MM.1S (cell line): ENCODE results near the gene LIN7A.

Experiments used
- DNase-seq: peaks from one replicate; pipeline ENCODE4 v3.0.0-alpha.2; 2015
- H2AFZ ChIP-seq: fragments of 300-600 bp; sonication (generic); 2 replicates; pipeline ENCODE4 v1.6.0; 2016; ENCODE audit warnings: antibody characterized with exemption, low read length
- H3F3A ChIP-seq: fragments of 300-600 bp; sonication (generic); 2 replicates; pipeline ENCODE4 v1.6.1; 2016; ENCODE audit warnings: mild to moderate bottlenecking, antibody characterized with exemption, low read length, moderate library complexity, mixed read lengths; ENCODE audit not compliant: insufficient read depth
- H3K27ac ChIP-seq: fragments of 300-600 bp; sonication (generic); 2 replicates; pipeline ENCODE4 v1.5.1; 2016; ENCODE audit warnings: mild to moderate bottlenecking, low read length
- H3K27me3 ChIP-seq: fragments of 300-600 bp; sonication (generic); replicated peaks from 2 replicates; pipeline ENCODE4 v1.6.0; 2016; ENCODE audit warnings: low read length; ENCODE audit not compliant: insufficient read depth
- H3K36me3 ChIP-seq: fragments of 300-600 bp; sonication (generic); replicated peaks from 2 replicates; pipeline ENCODE4 v1.6.1; 2016; ENCODE audit warnings: mild to moderate bottlenecking, low read length, mixed read lengths; ENCODE audit not compliant: insufficient read depth
- H3K4me1 ChIP-seq: fragments of 300-600 bp; sonication (generic); 2 replicates; pipeline ENCODE4 v1.6.1; 2016; ENCODE audit warnings: low read length, mixed read lengths
- H3K4me2 ChIP-seq: fragments of 300-600 bp; sonication (generic); 2 replicates; pipeline ENCODE4 v1.6.0; 2016; ENCODE audit warnings: low read depth, low read length
- H3K4me3 ChIP-seq: fragments of 300-600 bp; sonication (generic); 2 replicates; pipeline ENCODE4 v1.5.1; 2016; ENCODE audit warnings: low read length, mixed read lengths
- H3K79me2 ChIP-seq: fragments of 300-600 bp; sonication (generic); 2 replicates; pipeline ENCODE4 v1.6.1; 2016; ENCODE audit warnings: mixed run types, low read length, mixed read lengths
- H3K9ac ChIP-seq: fragments of 300-600 bp; sonication (generic); 2 replicates; pipeline ENCODE4 v1.6.1; 2016; ENCODE audit warnings: low read length, mixed read lengths
- H3K9me2 ChIP-seq: fragments of 300-600 bp; sonication (generic); replicated peaks from 2 replicates; pipeline ENCODE4 v1.6.1; 2016; ENCODE audit warnings: mild to moderate bottlenecking, low read length, mixed read lengths; ENCODE audit not compliant: insufficient read depth
- H3K9me3 ChIP-seq: fragments of 300-600 bp; sonication (generic); replicated peaks from 2 replicates; pipeline ENCODE4 v1.6.1; 2016; ENCODE audit warnings: mild to moderate bottlenecking, low read length, mixed read lengths; ENCODE audit not compliant: insufficient read depth
- H4K20me1 ChIP-seq: fragments of 300-600 bp; sonication (generic); 2 replicates; pipeline ENCODE4 v1.6.1; 2016; ENCODE audit warnings: mild to moderate bottlenecking, low read length, moderate library complexity, mixed read lengths; ENCODE audit not compliant: insufficient read depth
- CTCF ChIP-seq: fragments of 300-600 bp; sonication (generic); IDR thresholded peaks from 2 replicates; pipeline ENCODE4 v1.5.1; 2016; ENCODE audit warnings: antibody characterized with exemption, low read length, mixed read lengths
- EZH2 ChIP-seq: fragments of 300-600 bp; sonication (generic); optimal IDR thresholded peaks from 2 replicates; pipeline ENCODE3; 2017; ENCODE audit warnings: low read depth, mild to moderate bottlenecking, antibody characterized with exemption, low read length, mixed read lengths
- EZH2phosphoT487 ChIP-seq: fragments of 300-600 bp; sonication (generic); IDR thresholded peaks from 2 replicates; pipeline ENCODE4 v1.6.1; 2018; ENCODE audit warnings: antibody characterized with exemption, low read length

LIN7A gene

DNA sequence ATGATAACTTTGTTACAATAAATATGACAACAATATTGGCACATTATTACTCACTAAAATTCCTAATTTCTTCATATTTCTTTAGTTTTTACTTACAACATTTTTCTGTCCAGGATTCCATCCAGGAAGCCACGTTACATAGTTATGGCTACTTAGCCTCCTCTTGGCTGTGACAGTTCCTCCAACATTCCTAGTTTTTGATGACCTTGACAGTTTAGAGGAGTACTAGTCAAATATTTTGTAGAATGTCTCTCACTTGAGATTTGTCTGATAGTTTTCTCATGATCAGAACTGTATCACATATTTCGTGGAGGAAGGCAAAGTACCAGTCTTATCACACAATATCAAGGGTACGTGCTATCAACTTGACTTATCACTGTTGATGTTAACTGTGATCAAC is 29.8 kb upstream of the LIN7A start:
- Histone ChIP-seq H3K9ac (no peak overlapping the region), H3K4me2 (no peak overlapping the region), H3K9me2 (no peaks in the 10 kb centered on the region), H3K36me3 (no peaks in the 10 kb centered on the region), H3K4me3 (no peak overlapping the region), H4K20me1 (no peaks in the 10 kb centered on the region), H3K27ac (no peak overlapping the region), H3K4me1 (no peaks in the 10 kb centered on the region), H3K9me3 (no peaks in the 10 kb centered on the region), H3F3A (no peaks in the 10 kb centered on the region), H3K27me3 (no peaks in the 10 kb centered on the region), H3K79me2 (no peaks in the 10 kb centered on the region), H2AFZ (no peak overlapping the region)
- TF ChIP-seq EZH2 (no peak), EZH2phosphoT487 (no peak), CTCF (no peak)
- no peak for DNase-seq

- Histone ChIP-seq H3K4me3 (no peak overlapping the region), H3K36me3 (no peaks in the 10 kb centered on the region), H3K9ac (no peak overlapping the region), H3K27ac (no peak overlapping the region), H2AFZ (no peak overlapping the region), H3F3A (no peaks in the 10 kb centered on the region), H3K27me3 (no peaks in the 10 kb centered on the region), H3K4me1 (no peaks in the 10 kb centered on the region), H3K9me3 (no peaks in the 10 kb centered on the region), H3K79me2 (no peaks in the 10 kb centered on the region), H4K20me1 (no peaks in the 10 kb centered on the region), H3K4me2 (no peak overlapping the region), H3K9me2 (no peaks in the 10 kb centered on the region)
- no peak for TF ChIP-seq CTCF
- DNase-seq, result no peak
Observed at GRCh38 chr12:80966001-80966400, 28.3 kb upstream of the LIN7A start.

GRCh38 chr12:80958162-80958561 is 20.4 kb upstream of the LIN7A start:
- Histone ChIP-seq H3K9me3 (no peaks in the 10 kb centered on the region), H3K9ac (no peak overlapping the region), H3K4me3 (no peak overlapping the region), H3K27ac (no peak overlapping the region), H3K9me2 (no peaks in the 10 kb centered on the region), H3K4me2 (no peak overlapping the region), H4K20me1 (no peaks in the 10 kb centered on the region), H2AFZ (no peak overlapping the region), H3K36me3 (no peaks in the 10 kb centered on the region), H3K79me2 (no peaks in the 10 kb centered on the region), H3K4me1 (no peaks in the 10 kb centered on the region), H3F3A (no peaks in the 10 kb centered on the region), H3K27me3 (no peaks in the 10 kb centered on the region)
- DNase-seq, result no peak
- TF ChIP-seq EZH2phosphoT487, result no peak
- TF ChIP-seq CTCF, result no peak
- no peak for TF ChIP-seq EZH2
